ENCODE data around the gene DIP2C. TPM values are rescaled to one million over a fixed set of nuclear protein-coding genes. Genes with fewer than 3 reads are reported as not detected.
"Not testable (repeated sequence)": the region's sequence is repeated elsewhere in the genome, so short reads cannot be mapped to it uniquely, and the experiment has no call there.

DIP2C gene
- total RNA-seq, 1 experiment from 2014 or later = 4.9 TPM

DNA sequence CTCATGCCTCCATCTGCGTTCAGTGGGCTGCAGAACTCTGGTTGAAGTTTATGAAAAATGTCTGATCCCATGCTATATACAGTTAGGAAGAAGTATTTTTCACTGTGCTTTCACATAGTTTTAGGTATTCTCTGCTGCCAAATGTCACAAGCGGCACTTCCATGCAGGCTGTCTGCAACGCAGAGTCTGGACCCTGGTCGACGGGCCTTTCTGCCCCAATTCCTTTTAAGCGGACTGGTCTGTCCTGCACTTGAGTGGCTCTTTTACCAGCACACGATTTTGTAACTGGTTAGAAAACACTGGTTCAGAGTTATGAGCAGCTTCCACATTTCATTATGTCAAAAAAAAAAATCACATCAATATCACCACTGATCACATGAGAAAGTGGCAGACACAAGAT is 143.0 kb downstream of the DIP2C start:
- no peak for DNase-seq (ENCODE audit: low read depth)
- in situ Hi-C loops (cut with HindIII; ENCODE audit: low pct_unique_long_range_greater_than_20kb, low sequenced_read_pairs) = no loop called here

DNA sequence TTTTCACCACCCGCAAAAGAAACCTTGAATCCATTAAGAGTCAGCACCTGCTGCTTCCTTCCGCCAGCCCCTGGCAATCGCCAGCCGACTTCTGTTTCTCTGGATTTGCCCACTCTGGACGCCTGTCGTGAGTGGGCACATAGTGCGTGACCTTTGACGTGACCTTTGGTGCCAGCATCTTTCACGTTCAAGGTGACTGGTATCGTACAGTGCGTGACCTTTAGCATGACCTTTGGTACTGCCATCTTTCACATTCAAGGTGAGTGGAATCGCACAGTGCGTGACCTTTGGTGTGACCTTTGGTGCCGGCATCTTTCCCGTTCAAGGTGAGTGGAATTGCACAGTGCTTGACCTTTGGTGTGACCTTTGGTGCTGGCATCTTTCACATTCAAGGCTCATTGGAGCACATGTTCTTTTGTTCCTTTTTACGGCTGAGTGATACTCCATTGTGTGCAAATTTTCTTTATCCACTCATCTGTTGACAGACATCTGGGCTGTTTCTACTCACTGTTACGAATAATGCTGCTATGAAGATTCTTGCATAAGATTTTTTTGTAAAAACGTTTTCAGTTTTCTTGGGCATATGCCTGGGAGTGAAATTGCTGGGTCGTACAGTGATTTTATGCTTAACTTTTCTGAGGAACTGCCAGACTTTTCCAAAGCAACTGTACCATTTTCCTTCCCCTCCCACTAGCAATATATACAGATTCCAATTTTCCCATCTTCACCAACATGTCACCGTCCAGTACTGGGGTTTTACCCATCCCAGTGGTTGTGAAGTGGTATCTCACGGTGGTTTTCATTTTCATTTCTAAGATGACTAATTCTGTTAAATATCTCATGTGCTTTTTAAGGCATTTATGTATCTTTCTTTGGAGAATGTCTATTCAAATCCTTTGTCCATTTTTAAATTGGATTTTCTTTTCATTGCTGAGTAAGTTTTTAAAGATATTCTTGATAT is 145.3 kb downstream of the DIP2C start:
- no peak for DNase-seq (ENCODE audit: low read depth)
- in situ Hi-C loops (cut with HindIII; ENCODE audit: low pct_unique_long_range_greater_than_20kb, low sequenced_read_pairs) = no loop called here

DNA sequence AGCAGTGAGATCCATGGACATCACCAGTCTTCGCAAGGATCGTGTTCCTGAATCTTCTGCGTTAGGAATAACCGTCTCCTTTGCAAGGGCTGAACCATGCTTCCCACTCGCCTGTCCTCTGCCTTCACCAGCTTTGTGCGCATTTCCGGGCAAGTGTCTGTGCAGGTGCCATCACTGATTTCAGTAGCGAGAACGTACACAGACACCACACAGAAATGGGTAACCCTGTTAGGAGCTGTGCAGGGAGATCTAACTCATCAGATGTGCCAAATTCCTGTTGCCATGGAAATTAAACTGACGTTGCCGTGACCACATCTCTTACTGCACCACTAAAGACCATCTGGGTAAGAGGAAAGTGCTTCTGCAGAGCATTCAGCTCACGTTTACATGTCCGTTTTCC is 146.3 kb downstream of the DIP2C start:
- in situ Hi-C loops (cut with HindIII; ENCODE audit: low pct_unique_long_range_greater_than_20kb, low sequenced_read_pairs) = no loop called here
- no peak for DNase-seq (ENCODE audit: low read depth)

DNA sequence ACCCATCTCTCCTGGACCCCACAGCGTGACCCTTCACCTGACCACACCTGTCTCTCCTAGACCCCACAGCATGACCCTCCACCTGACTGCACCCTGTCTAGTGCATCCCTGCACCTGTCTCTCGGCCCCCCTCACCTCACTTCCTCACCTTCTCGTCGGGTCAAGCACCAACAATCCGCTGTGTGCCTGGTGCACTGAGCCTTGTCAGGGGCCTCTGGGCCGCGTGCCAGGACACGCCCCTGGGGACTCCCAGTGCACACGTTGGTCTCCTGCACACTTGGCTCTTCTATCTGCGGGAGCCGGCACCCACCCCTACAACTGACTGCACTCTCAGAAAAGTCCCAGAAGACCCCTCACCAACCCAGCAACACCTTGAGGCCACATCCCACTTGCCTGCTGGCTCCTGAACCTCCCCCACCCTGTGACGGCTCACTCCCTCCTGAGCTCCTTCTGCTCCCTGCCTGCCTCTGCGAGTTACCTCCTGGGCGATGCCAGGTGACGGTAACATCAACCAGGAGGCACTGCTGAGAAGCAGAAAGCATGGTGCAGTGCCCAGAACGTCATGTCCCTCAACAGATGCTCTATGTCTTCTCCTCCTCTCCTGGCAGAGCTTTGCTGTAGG is 147.6 kb downstream of the DIP2C start:
- in situ Hi-C loops (cut with HindIII; ENCODE audit: low pct_unique_long_range_greater_than_20kb, low sequenced_read_pairs) = no loop called here
- peak; percentile 49 for DNase-seq (ENCODE audit: low read depth)

DNA sequence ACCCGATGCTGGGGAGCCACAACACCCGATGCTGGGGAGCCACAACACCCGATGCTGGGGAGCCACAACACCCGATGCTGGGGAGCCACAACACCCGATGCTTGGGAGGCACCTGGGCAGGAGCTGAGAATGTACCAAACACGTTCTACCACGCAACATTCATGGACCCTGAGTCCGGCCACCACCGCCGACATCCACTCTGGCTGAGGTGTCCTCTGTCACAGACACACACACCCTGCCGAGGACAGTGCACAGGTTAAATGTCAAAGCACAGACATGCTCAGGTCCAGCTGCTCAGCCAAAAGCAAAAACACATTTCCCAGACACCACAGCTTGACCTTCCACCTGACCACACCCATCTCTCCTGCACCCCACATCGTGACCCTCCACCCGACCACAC is 148.4 kb downstream of the DIP2C start:
- in situ Hi-C loops (cut with HindIII; ENCODE audit: low pct_unique_long_range_greater_than_20kb, low sequenced_read_pairs) = no loop called here
- DNase-seq (ENCODE audit: low read depth) = no peak

DNA sequence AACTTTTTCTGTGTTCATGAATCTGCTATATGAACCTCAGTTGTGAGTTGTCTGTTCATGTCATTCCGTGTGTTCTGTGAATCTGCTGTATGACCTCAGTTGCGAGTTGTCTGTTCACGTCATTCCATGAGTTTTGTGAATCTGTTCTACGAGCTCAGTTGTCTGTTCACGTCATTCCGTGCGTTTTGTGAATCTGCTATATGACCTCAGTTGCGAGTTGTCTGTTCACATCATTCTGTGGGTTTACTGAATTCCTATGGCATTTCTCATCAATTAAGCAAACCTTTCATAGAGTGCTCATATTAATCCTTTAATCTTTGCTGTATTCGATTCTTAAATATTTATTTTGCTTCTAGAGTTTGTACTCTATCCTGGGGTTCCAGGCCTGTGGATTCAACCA is 150.6 kb downstream of the DIP2C start:
- in situ Hi-C loops (cut with HindIII; ENCODE audit: low pct_unique_long_range_greater_than_20kb, low sequenced_read_pairs) = no loop called here
- DNase-seq (ENCODE audit: low read depth) = no peak

DNA sequence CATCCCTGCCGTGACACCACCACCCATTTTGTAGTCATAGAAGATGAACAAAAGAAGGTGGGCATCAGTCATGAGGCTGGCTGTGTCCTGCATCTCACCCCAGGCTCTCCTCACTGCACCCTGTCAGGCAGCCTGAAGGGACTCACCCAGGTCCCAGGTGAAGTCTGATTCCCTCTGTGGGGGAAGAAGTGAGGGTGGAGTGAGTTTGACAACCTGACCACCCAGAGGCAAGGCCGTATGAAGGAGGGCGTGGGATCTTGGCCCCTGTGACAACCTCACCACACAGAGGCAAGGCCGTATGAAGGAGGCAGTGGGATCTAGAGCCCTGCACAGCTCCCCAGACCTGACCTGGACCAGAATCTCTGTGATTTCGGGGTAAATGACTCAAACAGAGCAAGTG is 152.5 kb downstream of the DIP2C start:
- DNase-seq (ENCODE audit: low read depth) = no peak
- in situ Hi-C loops (cut with HindIII; ENCODE audit: low pct_unique_long_range_greater_than_20kb, low sequenced_read_pairs) = no loop called here

DNA sequence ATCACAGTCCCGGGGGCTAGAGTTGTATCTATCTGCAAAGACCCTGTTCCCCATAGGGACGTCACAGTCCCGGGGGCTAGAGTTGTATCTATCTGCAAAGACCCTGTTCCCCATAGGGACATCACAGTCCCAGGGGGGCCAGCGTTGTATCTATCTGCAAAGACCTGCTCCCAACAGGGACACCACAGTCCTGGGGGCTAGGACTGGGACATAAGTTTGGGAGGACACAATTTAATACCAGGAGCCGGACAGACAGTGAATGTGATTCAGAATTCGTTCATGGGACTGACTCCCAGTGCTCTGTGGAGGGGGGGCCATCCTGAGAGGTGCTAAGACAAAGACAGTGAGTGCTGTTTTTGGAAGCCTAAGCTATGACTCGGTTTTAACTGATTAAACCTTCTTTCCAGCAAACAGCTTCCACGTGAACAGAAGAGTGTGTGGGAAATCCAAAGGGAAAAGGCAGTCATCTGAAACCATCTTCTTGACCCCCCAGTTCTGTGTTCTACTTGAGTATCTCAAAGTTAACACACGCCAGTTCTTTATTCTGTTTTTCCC is 153.0 kb downstream of the DIP2C start:
- no peak for DNase-seq (ENCODE audit: low read depth)
- in situ Hi-C loops (cut with HindIII; ENCODE audit: low pct_unique_long_range_greater_than_20kb, low sequenced_read_pairs) = no loop called here

DNA sequence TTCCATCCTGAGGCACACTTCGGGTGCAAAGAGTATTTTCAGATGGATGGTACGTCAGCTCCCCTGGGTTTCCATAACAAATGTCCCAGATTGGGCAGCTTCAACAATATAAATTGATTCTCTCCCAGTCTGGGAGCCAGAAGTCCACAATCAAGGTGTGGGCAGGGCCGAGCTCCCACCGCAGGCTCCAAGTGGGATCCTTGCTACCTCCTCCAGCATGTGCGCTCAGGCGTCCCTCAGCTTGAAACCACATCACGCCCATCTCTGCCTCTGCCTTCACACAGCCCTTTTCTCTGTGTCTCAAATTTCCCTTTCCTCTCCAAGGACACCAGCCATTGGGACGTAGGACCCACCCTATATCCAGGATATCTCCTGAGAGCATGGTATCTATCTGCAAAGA is 153.5 kb downstream of the DIP2C start:
- DNase-seq (ENCODE audit: low read depth) = no peak
- in situ Hi-C loops (cut with HindIII; ENCODE audit: low pct_unique_long_range_greater_than_20kb, low sequenced_read_pairs) = no loop called here

DNA sequence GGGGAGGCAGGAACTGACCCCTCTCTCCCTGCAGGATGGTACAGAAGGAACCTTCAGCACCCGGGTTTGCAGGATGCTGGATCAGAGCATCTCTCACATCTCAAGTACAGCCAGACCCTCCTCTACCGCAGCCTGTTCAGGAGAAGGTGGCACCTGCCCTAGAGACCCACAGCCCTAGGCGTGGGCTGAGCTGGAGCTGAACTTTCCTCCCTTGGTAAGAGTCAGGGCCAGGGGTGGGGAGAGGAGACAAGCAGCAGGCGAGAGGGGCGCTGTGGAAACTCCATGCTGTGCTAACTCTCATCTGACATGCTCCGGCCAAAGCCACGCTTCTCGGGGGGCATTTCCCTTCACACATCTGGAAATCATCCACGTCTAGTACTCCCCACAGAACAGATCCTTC is 154.4 kb downstream of the DIP2C start:
- in situ Hi-C loops (cut with HindIII; ENCODE audit: low pct_unique_long_range_greater_than_20kb, low sequenced_read_pairs) = no loop called here
- no peak for DNase-seq (ENCODE audit: low read depth)

DNA sequence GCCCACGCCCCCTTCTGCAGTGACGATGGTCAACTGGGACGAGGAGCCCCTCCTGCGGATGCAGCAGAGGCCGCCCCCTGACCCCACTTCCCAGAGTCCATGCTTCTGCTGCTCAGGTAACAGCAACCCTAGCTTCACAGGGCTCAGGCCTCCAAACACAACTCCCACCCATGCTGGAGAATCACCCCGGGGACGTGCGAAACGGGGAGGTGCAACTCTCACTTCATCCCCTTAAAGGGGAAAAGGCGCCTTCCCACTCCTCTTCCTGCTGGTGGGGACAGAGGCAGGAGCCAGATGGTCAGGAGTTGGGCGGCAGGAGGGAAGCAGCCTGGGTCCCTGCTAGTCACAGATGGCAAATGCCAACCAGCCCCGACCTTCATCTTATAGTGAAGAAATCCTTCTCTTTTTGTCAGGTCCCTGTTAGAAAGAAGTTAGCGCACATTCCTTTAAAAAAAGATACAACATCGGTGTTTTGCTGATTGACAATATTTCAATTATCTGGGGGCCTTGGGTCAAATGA is 155.4 kb downstream of the DIP2C start:
- DNase-seq (ENCODE audit: low read depth) = no peak
- in situ Hi-C loops (cut with HindIII; ENCODE audit: low pct_unique_long_range_greater_than_20kb, low sequenced_read_pairs) = no loop called here

DNA sequence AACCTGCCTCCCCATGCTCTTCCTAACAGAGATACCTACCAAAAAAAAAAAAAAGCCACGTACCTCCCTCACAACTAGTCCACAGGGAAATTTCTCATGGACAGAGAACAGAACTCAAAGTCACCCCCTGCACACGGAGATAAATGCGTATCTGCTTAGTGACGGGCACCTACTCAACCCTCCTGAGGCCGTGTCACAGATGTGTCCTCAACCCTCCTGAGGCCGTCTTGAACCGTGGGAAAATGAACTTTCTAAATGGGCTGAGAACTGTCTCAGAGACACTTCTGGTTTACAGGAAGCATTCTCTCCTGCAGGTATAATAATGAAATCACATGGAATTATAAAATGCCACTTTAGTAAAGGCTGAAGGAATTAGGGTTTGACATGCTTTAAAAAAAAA is 155.9 kb downstream of the DIP2C start:
- in situ Hi-C loops (cut with HindIII; ENCODE audit: low pct_unique_long_range_greater_than_20kb, low sequenced_read_pairs) = no loop called here
- DNase-seq (ENCODE audit: low read depth) = no peak

DNA sequence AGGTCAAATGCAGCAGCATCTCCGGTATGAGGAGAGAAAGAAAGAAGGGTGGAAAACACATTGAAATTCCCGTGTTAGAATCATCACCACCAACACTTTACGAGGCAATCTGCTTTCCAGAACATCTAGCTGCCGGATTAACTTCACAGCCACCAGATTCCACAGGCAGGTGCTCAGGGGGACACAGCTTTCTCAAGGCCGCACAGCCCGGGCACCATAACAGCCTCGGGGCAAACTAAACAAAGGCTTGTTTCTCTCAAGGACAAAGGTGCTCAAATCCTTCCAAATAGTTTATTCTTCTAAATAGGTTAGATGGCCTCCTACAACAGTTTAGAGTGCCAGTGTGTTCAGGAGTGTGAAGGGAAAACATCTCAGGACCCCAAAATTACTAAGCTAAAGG is 156.3 kb downstream of the DIP2C start:
- in situ Hi-C loops (cut with HindIII; ENCODE audit: low pct_unique_long_range_greater_than_20kb, low sequenced_read_pairs) = no loop called here

DNA sequence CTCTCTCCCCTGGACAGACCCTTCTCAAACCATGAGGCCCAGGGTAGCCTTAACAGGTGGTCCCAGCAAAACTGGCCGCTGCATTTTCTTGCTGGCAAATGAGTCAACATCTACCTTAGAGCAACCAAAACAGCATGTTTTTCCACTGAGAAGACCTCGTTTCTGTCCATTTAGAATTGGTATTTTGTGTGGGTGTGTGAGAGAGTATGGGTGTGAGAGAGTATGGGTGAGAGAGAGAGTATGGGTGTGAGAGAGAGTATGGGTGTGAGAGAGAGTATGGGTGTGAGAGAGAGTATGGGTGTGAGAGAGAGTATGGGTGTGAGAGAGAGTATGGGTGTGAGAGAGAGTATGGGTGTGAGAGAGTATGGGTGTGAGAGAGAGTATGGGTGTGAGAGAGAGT is 157.1 kb downstream of the DIP2C start:
- DNase-seq (ENCODE audit: low read depth); in situ Hi-C loops (cut with HindIII; ENCODE audit: low pct_unique_long_range_greater_than_20kb, low sequenced_read_pairs): not testable (repeated sequence)

More for the DNA sequence above, 156.3 kb downstream of the DIP2C start:
- no peak for DNase-seq (ENCODE audit: low read depth)

DNA sequence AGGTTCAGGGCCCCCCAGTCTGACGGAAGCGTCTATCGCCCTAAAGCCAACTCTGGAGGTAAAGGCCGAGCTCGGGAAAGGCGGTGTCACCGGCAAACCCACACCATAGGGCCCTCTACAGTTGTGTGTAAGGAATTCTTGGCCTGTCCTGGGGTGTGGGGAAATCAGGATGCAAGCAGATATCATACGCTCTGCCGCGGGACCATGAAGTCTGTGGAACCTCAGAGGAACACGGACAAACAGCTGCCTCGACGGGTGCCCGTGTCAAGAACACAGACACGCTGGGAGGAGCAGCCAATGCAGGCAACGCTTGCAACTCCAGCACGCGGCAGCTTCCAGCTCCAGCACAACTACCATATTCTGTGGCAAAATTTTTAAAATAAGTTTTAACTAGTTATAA is 157.9 kb downstream of the DIP2C start:
- in situ Hi-C loops (cut with HindIII; ENCODE audit: low pct_unique_long_range_greater_than_20kb, low sequenced_read_pairs) = no loop called here
- no peak for DNase-seq (ENCODE audit: low read depth)

DNA sequence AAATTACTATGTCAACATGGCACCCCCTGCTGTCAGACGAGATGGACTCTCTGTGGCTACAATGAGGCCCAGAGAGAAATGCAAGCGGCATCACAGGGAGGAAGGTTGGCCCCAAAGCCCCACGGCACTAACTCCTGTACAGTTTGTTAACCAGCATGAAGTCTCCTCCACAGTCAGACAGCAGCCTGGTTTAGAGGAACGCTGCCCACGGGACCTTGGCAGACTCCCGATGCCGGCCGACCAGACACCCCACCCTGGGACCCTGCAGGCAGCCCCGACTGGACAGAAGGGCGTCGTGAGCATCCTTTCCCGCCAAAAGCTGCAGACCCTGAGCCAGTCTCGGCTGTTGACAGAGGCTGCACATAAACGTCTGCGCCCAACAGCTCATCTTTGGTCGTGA is 158.8 kb downstream of the DIP2C start:
- no peak for DNase-seq (ENCODE audit: low read depth)
- in situ Hi-C loops (cut with HindIII; ENCODE audit: low pct_unique_long_range_greater_than_20kb, low sequenced_read_pairs) = no loop called here

DNA sequence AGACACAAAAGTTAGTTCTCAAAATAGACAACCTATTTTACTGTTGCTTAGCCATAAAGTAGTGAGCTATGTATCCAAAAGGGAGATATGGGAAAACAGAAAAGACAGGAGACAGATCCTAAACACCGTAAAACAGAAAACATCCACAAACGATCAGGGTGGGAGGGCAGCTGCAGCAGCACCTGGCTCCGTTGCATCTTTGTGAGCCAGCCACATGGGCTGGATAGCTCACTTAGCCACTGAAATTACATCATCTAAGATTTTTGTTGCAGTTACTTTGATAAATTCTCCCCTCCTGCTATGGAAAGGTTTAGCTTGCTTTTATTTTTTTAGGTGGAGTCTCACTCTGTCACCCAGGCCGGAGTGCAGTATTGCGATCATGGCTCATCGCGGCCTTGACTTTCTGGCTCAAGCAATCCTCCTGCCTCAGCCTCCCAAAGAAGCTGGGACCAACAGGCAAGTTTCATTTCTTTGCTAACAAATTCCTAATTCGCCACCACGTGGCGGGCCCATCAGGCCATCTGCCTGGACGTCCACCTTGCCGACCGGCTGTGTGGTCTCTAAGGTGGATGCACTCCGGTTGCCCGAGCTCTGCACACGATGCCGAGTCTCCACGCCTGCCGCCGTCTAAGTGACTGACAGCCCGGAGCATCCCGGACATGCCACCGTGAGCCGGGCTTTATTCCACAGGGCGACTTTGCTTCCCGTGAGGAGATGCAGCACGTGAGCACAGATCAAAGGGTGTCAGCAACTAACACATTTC is 159.8 kb downstream of the DIP2C start:
- in situ Hi-C loops (cut with HindIII; ENCODE audit: low pct_unique_long_range_greater_than_20kb, low sequenced_read_pairs) = no loop called here
- DNase-seq (ENCODE audit: low read depth) = no peak
